KOPT-K1 (cell line): ENCODE results near the gene E2F7.

ENCODE experiments used
- H3K27ac ChIP-seq: fragments of 200-600 bp; sonication (generic); 2 replicates; pipeline ENCODE4 v1.5.1; 2016; ENCODE audit warnings: antibody characterized with exemption, mild to moderate bottlenecking, low read depth, low read length; ENCODE audit not compliant: poor library complexity, severe bottlenecking
- H3K36me3 ChIP-seq: fragments of 200-600 bp; sonication (generic); 2 replicates; pipeline ENCODE4 v1.5.1; 2017; ENCODE audit warnings: antibody characterized with exemption, mild to moderate bottlenecking, low read length, moderate library complexity; ENCODE audit not compliant: insufficient read depth
- H3K9me3 ChIP-seq: fragments of 200-600 bp; sonication (generic); 2 replicates; pipeline ENCODE4 v1.5.1; 2017; ENCODE audit warnings: antibody characterized with exemption, low read length, mild to moderate bottlenecking; ENCODE audit not compliant: insufficient read depth, poor library complexity, severe bottlenecking

The E2F7 gene

DNA sequence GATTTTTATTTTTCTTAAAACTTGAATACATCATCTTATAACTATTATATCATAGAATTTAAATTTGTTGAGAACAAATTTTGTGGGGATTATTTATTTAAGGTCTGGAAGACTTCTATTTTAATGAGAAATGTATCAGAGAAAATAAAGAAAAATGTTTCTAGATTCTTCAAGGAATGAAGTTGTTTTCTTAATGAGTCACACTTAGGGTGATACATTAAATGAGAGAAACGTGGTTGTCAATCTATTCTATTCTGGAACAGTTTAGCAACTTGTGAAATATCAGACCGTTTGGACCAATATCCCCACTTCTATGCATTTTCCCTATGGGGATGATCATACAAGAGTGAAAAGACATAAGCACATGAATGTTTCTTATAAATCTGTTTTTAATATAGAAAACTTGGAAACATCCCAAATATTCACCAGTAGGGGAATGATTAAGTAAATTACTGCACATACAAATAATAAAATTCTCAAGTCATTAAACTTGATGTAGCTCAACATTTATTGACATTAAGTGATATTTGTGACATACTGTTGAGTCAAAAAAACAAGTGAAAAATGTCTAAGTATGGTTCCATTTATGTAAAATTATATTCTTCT lies 88.5 kb downstream of the E2F7 start:
- Histone ChIP-seq H3K27ac (no peak overlapping the region), H3K36me3 (no peaks in the 10 kb centered on the region), H3K9me3 (peaks cover 8% of the 10 kb centered on the region)
